ENCODE results near the gene MSANTD4.
"Not testable (repeated sequence)": the region's sequence is repeated elsewhere in the genome, so short reads cannot be mapped to it uniquely, and the experiment has no call there.

Gene MSANTD4

GRCh38 chr11:106021967-106022794, at the start of gene MSANTD4:
Gene MSANTD4 (minus strand): TSS chr11:106022240. CDS start chr11:106010917, 11,323 bp downstream.
- DNase-seq (ENCODE audit: low spot score): peak; percentile 100

DNA sequence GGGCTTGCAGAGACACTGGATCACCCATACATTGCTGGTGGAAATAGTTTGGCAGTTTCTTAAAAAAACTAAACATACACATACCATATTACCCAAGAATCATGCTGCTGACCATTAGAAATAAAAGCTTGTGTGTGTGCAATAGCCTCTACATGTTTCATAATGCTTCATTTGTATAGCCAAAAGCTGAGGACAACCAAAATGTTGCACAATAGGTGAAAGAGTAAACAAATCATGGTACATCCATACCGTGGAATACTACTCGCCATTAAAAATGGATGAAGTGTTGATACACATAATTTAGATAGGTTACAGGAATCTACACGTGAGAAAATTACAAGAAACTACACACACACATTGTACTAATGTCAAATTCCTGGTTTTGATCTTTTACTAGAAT, 48.6 kb upstream of the MSANTD4 start:
- no peak for DNase-seq (ENCODE audit: low spot score)

GRCh38 chr11:106063009-106063408, 41.0 kb upstream of the MSANTD4 start:
- no peak for DNase-seq (ENCODE audit: low spot score)

DNA sequence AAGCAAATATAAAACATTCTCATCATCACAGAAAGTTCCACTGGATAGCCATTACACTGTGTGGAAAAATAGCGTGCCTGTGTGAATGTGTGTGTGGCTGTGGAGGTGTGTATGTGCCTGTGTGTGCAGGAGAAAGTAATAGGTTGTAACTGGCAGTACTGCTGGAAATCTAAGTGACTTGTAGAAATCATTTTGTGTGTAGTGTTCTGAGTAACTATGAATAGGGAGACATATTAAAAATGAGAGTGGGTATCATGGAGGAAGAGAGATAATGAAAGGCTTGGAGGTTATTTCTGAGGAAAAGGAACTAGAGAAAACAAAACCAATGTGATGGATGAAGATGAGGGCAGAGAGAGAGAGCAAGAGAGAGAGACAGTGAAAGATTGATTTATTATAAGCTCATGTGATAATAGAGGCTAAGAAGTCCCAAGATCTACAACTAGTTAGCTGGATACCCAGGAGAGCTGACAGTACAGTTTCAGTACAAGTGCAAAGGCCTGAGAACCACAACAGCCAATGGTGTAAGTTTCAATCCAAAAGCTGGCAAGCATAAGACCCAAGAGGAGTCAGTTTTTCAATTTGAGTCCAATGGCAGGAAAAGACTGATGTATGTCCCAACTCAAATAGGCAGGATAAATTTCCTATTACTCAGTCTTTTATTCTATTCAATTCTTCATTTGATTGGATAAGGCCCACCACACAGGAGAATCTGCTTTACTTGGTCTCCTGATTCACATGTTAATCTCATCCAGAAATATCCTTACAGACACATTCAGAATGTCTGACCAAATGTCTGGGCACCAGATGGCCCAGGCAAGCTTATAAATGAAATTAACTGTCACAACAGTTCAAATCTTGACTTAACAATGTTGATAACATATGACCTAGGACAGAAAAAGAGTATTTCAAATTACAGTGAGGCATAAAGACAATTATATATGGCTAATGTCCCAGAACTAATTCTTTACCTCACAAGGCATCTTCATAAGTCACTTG, 40.2 kb upstream of the MSANTD4 start:
- DNase-seq (ENCODE audit: low spot score): no peak

DNA sequence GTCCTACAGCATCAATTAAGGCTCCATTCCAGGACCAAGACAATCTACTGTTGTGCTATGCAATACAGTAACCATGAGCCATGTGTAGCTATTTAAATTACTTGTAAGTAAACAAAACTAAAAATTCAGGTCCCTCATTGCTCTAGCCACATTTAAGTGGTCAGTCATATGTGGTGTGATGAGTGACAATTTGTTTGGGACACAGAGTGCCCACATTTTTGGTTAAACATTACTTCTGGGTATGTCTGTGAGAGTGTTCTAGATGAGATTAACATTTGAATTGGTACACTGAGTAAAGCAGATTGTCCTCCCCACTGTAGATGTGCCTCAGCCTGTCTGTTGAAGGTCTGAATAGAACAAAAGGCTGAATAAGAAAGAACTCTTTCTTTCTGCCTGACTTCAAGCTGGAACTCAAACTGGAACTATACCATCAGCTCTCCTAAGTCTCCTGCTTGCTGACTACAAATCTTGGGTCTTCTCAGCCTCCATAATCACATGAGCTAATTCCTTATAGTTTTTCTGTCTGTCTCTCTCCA, 39.3 kb upstream of the MSANTD4 start:
- DNase-seq (ENCODE audit: low spot score): peak; percentile 12

- no peak for DNase-seq (ENCODE audit: low spot score)
Measured at GRCh38 chr11:106059617-106060016, 37.6 kb upstream of the MSANTD4 start.

DNA sequence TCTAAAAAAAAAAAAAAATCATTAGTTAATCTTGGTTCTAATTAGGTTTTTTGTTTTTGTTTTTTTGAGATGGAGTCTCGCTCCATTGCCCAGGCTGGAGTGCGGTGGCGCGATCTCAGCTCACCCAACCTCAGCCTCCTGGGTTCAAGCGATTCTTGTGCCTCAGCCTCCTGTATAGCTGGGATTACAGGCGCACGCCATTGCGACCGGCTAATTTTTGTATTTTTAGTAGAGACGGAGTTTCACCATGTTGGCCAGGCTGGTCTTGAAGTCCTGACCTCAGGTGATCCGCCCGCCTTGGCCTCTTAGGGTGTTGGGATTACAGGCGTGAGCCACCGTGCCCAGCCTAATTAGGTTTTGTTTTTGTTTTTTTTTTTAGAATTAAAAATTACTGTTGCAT, 36.3 kb upstream of the MSANTD4 start:
- DNase-seq (ENCODE audit: low spot score): not testable (repeated sequence)

DNA sequence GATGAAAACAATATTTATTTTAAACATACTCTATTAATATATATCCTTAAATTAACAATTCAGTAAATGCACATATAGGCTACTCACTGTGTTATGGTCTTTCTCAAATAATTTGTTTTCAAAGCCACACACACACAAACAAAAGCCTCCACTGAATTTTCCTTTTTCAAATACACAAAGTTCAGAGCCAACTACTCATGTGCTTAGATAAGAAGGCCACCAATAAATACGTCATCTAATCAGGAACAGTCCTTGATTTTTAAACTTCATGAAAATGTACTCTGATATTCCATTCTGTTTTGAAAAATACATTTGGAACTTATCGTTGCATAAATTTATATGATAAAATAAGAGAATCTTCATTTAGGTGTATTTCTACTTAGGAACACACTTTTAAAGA, 29.1 kb upstream of the MSANTD4 start:
- no peak for DNase-seq (ENCODE audit: low spot score)

DNA sequence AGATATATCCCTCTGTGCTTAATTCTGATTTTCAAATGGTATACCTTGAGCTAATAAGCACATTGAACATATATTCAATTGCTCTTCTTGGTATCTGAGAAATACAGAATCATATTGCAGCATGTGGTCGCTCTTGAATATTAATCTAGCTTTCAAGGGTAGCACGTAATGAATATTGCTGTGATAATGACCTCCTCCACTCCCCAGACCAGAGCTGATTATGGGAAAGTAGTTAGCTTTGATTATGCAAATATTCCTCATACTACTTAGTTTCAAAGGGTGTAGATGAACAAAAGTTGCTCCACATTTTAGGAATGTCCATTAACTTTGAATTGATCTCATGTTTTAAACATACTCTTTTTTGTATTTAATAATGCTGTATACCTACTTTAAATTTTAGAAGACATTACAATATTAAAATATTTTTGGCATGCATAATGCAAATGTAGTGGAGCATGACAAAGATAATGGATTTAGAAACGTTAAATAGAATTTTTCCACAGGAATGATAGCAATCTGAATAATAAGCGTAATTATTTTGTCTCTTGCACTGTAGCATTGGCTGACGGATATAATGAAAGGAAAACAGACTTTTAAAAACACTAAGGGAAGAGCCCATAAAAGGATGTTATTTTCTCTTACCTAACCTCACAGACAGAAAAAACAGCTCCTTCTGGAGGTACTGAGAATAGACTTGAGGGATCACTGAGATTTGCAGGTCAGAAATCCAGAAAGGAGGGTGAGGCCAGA, 27.9 kb upstream of the MSANTD4 start:
- no peak for DNase-seq (ENCODE audit: low spot score)

DNA sequence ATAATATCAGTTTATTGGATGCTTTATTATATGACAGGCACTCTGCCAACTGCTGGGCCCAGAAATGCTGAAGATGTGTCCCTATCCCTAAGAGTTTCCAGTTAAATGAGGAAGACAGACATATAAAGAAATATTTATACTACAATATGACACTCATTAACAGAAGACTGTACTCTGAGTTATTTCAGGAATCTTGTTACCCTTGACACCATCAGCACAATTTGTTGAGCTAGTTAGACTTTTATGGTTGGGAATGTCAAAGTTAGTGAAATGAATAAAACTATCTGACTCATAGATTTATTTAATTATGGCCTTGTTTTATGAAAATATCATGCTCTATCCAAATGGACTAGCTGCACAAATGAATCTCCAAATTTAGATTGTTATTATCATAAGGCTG, 25.6 kb upstream of the MSANTD4 start:
- no peak for DNase-seq (ENCODE audit: low spot score)

- no peak for DNase-seq (ENCODE audit: low spot score)
Measured at GRCh38 chr11:106043540-106043939, 21.5 kb upstream of the MSANTD4 start.

- no peak for DNase-seq (ENCODE audit: low spot score)
Measured at GRCh38 chr11:106032861-106033260, 10.8 kb upstream of the MSANTD4 start.

DNA sequence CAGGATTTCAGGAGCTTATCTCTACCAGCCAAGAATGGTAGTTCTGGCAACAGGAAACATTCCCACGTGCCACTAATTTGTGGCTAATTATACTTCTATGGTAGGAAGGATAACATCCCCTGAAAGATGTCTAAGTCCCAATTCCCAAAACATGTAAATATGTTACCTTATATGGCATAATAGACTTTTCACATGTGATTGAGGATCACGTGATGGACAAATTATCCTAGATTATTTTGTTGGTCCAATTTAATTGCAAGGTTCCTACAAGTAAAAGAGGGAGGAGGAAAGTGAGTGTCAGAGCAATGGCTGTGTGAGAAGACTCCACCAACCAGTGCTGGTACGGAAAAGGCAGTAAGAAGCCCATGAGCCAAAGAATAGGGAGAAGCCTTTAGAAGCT, 9.9 kb upstream of the MSANTD4 start:
- no peak for DNase-seq (ENCODE audit: low spot score)

DNA sequence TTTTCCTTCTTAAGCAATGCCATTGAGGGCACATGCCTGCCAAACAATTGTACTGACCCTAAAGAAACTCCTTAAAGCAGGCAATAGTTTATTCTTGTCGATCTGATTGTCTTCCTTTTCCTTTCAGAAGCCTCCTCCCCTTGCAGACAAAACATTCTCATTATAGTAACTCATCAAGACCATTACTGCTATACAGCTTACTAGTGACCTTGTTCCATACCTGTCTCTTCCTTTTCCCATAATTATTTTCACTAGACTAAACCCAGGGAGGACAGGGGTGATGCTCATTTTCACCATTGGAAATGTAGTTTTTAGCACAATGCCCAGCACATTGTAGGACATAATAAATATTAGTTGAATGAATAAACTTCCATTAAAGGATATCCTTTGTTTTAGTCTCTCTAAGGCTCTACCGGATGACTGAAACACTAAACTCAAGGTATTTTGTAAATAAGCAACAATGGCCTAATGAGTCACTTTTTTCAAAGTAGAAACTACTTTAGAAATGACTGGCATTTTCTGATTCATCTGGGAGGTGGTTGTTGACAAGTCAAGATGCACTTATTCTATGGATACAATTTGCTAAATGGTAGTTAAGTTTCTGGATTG, 9.3 kb upstream of the MSANTD4 start:
- DNase-seq (ENCODE audit: low spot score): no peak

DNA sequence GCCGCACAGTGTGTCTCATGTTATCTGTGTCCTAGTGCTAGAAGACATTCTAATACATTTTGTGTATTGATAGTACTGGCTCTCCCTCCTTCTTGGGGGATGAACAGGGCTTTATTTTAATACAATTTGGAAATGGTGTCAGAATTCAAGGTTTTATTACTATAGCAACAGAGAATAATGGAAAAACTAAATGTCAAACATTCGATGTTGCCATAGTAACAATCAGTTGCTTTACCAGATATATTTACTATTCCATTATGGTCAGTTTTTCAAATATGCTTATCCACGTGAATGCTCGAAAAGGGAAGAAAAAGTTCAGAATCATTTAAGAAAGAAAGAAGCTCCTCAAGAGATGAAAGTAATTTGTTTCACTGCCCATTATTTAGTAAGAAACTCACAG, 8.6 kb upstream of the MSANTD4 start:
- no peak for DNase-seq (ENCODE audit: low spot score)

GRCh38 chr11:106022795-106023275, 795 bp upstream of the MSANTD4 start:
- DNase-seq (ENCODE audit: low spot score): no peak

- no peak for DNase-seq (ENCODE audit: low spot score)
Measured at GRCh38 chr11:106021181-106021966, 666 bp downstream of the MSANTD4 start.

DNA sequence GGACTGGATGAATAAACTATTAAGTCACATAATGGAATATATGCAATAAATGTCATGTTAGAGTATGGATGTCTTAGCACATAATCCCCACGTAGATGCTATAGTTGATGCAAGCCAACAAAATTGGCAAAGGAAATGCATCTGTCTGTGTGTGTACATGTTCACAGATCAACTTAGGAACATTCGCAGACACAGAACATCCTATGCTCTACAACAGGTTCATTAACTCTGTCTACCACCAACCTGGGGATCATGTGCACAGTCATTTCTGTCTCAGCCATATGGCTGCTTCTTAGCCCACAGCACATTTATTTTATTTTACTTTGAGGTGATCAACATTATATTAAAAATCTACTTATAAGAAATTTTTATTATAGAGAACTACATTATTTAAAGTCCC, 4.9 kb downstream of the MSANTD4 start:
- DNase-seq (ENCODE audit: low spot score): no peak

DNA sequence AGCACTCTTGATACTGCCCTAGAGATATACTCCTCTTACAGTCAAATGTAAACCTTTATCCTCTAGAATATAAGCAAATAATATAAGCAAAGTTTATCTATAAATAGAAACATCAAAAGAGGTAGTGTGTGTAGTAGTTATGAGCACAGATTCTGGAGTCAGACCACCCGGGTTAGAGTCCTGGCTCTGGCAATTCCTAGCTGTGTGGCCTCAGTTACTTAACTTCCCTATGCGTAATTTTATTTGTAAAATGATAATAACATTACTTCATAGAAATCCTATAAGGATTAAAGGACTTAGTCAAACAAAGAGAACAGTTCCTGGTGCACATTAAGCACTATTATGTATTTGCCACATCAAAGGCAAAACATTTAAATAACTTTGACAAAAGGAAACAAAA, 7.0 kb downstream of the MSANTD4 start:
- no peak for DNase-seq (ENCODE audit: low spot score)

- no peak for DNase-seq (ENCODE audit: low spot score)
Measured at GRCh38 chr11:106014620-106015019, 7.4 kb downstream of the MSANTD4 start.

All from Ammon's horn (tissue), 1 donor.